OCI-LY1 (cell line): ENCODE results near the gene SAA4.

Source experiments
- EZH2 ChIP-seq: fragments of 200-600 bp; sonication (generic), shearing (Covaris generic); IDR thresholded peaks from 2 replicates; pipeline ENCODE4 v1.8.0; 2017; ENCODE audit warnings: borderline replicate concordance, mixed run types, mild to moderate bottlenecking, antibody characterized with exemption, low read length, moderate library complexity, mixed read lengths
- TF ChIP-seq, protein P1 (sequence below): fragments of 200-600 bp; sonication (generic), shearing (Covaris generic); IDR thresholded peaks from 2 replicates; pipeline ENCODE4 v1.5.1; 2017; ENCODE audit warnings: mild to moderate bottlenecking, antibody characterized with exemption, low read length, moderate library complexity, mixed read lengths

DNA sequence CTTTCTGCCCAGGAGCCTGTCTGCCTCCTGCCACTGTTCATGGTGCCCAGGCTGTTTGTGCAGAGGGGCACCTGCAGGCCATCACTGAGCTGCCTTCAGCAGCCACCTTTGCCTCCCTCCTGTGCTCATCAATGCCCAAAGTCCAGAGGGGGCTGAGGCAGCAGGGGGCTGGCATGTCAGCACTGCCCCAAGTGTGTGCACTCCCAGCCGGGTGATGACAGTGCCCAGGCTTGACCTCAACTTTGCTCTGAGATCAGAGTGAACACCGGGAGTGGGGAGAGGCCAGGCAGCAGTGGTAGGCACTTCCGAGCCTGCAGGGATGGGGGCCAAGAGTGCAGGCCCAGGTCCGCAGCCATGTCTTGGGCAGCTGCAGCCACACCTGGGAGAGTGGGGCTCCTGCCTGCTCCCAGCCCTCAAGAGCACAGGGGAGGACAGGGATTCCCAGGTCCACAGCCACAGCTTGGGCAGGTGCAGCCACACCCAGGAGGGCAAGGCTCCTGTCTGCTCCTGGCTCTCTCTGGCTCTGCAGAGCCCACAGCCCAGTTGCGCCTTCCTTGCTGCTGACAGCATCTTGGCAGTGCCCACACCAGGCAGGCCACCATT, 15.2 kb downstream of the SAA4 start:
- TF ChIP-seq, protein P1, sequence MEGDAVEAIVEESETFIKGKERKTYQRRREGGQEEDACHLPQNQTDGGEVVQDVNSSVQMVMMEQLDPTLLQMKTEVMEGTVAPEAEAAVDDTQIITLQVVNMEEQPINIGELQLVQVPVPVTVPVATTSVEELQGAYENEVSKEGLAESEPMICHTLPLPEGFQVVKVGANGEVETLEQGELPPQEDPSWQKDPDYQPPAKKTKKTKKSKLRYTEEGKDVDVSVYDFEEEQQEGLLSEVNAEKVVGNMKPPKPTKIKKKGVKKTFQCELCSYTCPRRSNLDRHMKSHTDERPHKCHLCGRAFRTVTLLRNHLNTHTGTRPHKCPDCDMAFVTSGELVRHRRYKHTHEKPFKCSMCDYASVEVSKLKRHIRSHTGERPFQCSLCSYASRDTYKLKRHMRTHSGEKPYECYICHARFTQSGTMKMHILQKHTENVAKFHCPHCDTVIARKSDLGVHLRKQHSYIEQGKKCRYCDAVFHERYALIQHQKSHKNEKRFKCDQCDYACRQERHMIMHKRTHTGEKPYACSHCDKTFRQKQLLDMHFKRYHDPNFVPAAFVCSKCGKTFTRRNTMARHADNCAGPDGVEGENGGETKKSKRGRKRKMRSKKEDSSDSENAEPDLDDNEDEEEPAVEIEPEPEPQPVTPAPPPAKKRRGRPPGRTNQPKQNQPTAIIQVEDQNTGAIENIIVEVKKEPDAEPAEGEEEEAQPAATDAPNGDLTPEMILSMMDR = no peak
- no peak for TF ChIP-seq EZH2
